Anterior cingulate cortex (tissue), 58 donors: Measurements from ENCODE around the gene RSRC1.
"Not testable (repeated sequence)": the region's sequence is repeated elsewhere in the genome, so short reads cannot be mapped to it uniquely, and the experiment has no call there.

Experiments used
- DNase-seq, 58 donors: peaks; one replicate each; lab custom pipeline; 2025; lab: John Stamatoyannopoulos, UW

Gene RSRC1

DNA sequence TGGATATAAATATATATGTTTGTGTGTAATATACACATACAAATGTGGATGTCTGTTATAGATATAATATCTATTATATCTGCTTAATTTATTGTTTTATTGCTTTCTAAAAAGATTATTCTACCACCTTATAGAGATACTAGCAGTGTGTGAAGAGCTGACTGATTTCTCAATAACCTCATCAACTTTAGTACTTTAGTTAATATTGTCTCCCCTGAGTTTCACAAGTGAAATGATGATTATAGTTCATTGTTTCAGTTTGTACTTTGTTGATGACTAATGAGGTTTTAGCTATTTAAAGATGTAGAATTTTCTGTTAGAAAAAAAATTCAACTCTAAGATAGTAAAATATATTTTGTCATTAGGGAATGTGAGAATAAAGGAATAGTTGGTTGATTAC, 11.4 kb downstream of the RSRC1 start:
- DNase-seq, result no peak

DNA sequence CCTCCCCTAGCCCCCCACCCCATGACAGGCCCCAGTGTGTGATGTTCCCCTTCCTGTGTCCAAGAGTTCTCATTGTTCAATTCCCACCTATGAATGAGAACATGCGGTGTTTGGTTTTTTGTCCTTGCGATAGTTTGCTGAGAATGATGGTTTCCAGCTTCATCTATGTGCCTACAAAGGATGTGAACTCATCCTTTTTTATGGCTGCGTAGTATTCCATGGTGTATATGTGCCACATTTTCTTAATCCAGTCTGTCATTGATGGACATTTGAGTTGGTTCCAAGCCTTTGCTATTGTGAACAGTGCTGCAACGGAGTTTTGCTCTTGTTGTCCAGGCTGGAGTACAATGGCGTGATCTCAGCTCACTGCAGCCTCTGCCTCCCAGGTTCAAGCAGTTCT, 12.8 kb downstream of the RSRC1 start:
- DNase-seq, result not testable (repeated sequence)

- no peak for DNase-seq
These were observed 17.6 kb downstream of the RSRC1 start for GRCh38 chr3:158127250-158128219.

DNA sequence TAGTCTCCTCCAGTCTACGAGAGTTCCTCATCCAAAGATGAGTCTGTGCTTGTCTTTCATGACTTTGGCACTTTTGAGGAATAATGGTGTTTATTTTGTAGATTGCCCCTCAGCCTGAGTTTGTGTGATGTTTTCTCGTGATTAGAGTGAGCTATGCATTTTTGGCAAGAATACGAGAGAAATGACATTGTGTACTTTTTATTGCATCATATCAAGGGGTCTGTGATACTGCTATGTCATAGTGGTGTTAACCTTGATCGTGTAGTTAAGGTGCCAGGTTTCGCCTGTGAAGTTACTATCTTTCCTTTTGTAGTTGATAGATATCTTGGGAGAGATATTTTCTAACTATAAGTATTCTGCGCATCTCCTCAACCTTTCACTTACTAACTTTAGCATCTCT, 18.9 kb downstream of the RSRC1 start:
- no peak for DNase-seq

DNA sequence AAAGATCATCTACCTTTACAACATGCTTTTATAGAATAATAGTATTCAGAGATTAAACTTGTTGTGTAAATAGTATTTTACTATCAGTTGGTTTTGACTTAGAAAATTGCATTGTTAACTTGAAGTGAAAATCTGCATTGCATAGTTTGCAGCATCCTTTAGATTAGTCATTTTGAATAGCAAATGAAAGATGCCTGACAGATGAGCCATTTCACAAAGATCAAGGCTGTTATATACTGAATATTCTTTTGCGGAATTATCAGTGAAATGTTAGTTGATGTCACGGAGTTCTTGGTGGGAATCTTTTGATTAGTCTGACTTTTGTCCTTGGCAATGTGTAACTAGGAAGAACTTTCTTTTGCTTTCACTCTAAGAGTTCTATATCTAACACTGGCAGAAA, 24.5 kb downstream of the RSRC1 start:
- no peak for DNase-seq

- DNase-seq, result no peak
These were observed 30.5 kb downstream of the RSRC1 start for GRCh38 chr3:158140396-158140795.

GRCh38 chr3:158148218-158148617, 38.3 kb downstream of the RSRC1 start:
- DNase-seq, result no peak

DNA sequence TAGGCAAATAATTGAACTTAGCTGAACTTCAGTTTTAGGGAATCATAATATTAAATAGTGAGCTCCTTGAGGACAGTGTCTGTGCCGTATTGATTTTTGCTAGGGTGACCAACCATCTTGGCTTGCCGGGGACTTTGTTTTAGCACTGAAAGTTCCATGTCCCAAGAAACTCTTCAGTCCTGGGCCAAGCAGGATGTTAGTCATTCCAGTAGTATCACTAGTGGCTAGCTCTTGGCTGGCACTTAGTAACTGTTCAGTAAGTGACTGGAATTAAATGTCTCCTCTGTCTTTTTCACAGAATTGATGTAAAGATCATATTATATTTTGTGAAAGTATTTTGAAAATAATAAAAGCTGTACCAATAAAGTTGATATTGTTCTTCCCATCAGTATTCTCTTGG, 42.3 kb downstream of the RSRC1 start:
- DNase-seq, result no peak

- no peak for DNase-seq
These were observed 49.1 kb downstream of the RSRC1 start for GRCh38 chr3:158158969-158159368.

DNA sequence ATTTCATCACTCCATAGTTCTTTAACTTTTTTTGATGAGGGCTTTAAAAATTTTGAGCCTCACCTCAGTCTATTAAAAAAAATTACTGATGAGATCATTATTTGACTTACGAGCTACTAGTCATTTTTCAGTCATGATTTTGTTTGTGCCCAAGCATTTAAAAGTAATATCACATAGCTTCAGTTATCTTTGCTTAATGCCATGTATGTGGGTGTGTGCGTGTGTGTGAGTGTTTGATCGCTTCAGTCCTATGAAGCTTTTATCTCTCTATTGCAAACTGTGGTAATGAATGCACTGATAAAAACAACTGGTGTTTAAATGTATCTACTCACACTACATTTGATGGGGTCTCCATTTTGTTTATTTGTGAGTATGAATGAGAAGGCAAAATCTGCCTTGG, 49.8 kb downstream of the RSRC1 start:
- DNase-seq, result no peak

GRCh38 chr3:158160958-158161357, 51.1 kb downstream of the RSRC1 start:
- no peak for DNase-seq

GRCh38 chr3:158165141-158165655, 55.3 kb downstream of the RSRC1 start:
- DNase-seq, result no peak

GRCh38 chr3:158165730-158166129, 55.8 kb downstream of the RSRC1 start:
- DNase-seq, result no peak

DNA sequence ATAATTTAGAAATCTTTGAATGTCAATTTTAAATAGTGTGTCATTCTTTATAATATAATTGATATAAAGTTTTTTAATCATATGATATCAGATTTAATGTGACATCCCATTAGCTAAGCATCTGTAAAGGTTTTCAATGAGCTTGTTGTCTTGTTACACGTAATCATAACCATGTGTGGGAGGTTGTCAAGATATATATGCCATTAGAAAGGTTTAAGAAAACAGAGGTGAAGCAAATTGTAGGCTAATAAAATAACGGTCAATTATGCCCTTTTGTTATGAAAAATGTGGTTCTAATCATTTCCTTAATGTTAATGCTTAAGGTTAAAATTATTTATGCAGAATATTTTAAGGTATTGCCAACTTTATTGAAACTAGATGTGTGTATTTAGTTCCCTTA, 56.3 kb downstream of the RSRC1 start:
- DNase-seq, result no peak

DNA sequence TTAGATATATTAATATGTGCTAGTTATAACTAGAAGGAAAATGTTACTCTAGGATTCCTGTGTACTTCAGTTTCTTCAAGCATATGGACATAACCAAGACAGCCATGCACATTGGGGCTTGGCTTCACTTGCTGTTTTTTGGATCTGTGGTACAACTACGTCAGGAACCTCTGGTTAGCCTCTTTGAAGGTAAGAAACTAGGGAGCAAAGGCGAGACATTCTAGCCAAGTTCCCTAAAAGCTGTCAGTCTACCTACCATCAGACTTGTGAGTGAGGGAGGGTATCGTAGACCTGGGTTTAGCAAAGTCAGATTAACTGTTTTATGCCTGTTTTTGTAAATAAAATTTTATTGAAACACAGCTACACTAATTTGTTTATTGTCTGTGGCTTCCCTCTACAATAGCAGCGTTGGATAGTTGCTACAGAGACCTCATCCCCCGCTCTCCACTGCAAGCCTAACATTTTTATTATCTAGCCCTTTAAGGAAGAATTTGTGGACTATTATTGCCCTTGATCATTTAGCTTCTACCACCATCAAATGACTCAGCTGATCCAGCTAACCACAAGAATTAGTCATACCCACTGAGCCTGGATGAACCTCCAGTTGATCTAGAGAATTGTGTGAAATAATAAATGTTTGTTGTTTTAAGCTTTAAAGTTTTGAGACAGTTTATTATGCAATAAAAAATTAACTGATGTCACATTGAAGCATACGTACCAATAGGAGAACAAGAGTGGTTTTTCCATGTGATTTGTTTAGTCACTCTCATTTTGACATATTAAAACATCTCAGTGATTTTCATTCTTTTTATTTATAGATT, 58.1 kb downstream of the RSRC1 start:
- DNase-seq, result no peak

DNA sequence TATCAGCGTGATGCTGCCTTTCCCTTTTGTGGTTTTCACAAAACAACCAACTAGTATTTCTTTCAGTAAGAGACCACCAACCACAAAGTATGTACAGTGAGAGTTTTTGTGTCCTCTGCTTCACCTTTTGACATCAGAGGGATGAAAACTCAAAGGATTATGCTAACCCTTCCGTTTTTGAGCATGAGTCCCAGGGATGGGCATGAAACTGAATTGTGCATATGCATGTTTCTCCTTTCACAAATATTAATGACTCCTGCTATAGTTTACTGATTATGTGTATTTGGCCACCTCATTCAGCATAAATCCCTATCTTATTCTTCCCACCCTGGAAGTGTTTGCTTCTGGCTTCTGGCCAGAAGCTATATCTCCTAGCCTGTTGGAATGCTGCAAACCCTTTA, 59.2 kb downstream of the RSRC1 start:
- DNase-seq, result no peak

GRCh38 chr3:158181096-158181495, 71.2 kb downstream of the RSRC1 start:
- no peak for DNase-seq

DNA sequence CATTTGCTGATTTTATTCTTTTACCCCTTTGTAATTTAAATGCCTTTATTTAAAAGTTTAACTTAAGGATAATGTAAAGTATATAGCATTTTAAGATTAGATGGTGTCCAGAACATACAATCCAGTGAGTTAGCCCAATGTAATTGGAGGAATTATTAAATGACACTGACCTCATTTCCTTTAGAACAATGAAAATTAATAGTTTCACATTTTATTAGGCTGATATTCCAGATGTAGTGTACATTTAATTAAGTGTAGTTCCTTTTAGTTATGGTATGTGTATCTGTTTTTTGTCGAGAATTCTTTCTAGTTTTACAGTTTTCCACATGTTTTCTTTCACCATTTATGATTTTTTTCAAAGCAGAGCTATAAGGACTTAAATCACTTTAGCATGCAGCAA, 75.8 kb downstream of the RSRC1 start:
- no peak for DNase-seq

- DNase-seq, result no peak
These were observed 91.1 kb downstream of the RSRC1 start for GRCh38 chr3:158200955-158201354.

DNA sequence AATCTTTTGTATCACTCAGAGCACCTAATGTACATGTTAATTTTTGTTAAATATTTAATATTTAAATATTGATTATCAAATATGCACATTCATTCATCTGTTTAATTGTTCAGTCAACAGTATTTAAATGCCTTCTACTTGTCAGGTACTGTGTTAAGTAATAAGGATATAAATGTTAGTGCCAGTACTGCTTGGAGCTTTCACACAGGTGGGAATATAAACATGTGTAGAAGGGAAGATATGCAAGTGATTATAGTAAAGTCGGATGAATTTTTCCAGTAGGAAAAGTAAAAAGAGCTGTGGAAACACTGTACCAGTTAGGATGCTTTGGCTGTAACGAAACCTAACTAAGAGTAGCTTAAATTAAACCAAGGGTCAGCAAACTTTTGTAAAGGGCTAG, 95.4 kb downstream of the RSRC1 start:
- DNase-seq, result no peak

DNA sequence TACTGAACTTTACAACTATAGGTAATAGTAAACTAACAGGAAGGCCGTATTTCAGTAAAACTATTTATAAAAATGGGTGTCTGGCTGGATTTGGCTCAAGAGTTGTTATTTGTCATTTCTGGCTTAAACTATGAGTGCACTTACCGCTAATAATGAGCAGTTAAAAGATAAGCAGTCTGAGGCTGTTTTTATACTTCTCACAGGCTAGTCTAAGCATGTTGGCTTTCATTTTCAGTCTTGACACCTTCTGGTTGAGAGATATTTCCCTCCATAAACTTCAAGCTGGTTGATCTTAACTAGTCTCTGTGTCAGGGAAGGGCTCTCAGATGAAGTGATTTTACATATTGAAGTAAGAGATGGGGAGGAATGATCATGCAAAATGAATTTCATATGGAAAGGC, 96.1 kb downstream of the RSRC1 start:
- DNase-seq, result no peak
